GM19438 (cell line): ENCODE results near the gene IL1RN.
A peak's percentile ranks its signal among the peaks of the same experiment; 100 is the strongest.

Source experiments
- ATAC-seq: cut with Tn5 transposase; IDR thresholded peaks from one replicate; pipeline ENCODE4 v1.9.1; 2021; ENCODE audit warnings: low read depth; ENCODE audit not compliant: unreplicated experiment

Gene IL1RN

GRCh38 chr2:113171334-113172075 lies 44.1 kb downstream of the IL1RN start:
- no peak for ATAC-seq

- no peak for ATAC-seq
Observed at GRCh38 chr2:113172721-113173541, 45.5 kb downstream of the IL1RN start.

GRCh38 chr2:113173542-113174375 lies 46.4 kb downstream of the IL1RN start, which contains the start of gene PSD4:
TSS of gene PSD4 (plus strand) at chr2:113173971. CDS start at chr2:113182457, 8,486 bp downstream.
- ATAC-seq: peak; percentile 78

- no peak for ATAC-seq
Observed at GRCh38 chr2:113174376-113174750, 47.0 kb downstream of the IL1RN start.

GRCh38 chr2:113175042-113175628 lies 47.7 kb downstream of the IL1RN start:
- ATAC-seq: peak; percentile 71

- no peak for ATAC-seq
Observed at GRCh38 chr2:113175736-113176695, 48.6 kb downstream of the IL1RN start.

GRCh38 chr2:113176696-113177355 lies 49.4 kb downstream of the IL1RN start:
- no peak for ATAC-seq

GRCh38 chr2:113178069-113178746 lies 50.8 kb downstream of the IL1RN start:
- no peak for ATAC-seq

GRCh38 chr2:113178891-113179290 lies 51.5 kb downstream of the IL1RN start:
- no peak for ATAC-seq

GRCh38 chr2:113179446-113180045 lies 52.1 kb downstream of the IL1RN start:
- ATAC-seq: no peak

GRCh38 chr2:113180131-113180946 lies 52.9 kb downstream of the IL1RN start:
- ATAC-seq: no peak

- ATAC-seq: no peak
Observed at GRCh38 chr2:113181258-113182051, 54.1 kb downstream of the IL1RN start.

GRCh38 chr2:113182471-113183260 lies 55.3 kb downstream of the IL1RN start:
- no peak for ATAC-seq

GRCh38 chr2:113183264-113183663 lies 55.9 kb downstream of the IL1RN start:
- ATAC-seq: no peak
